Trophoblast cell (in vitro differentiated cells and primary cell): ENCODE measurements around the gene PAM16.

Source experiments
- DNase-seq, 2 donors: peaks; one replicate each; pipeline ENCODE4 v3.0.0-alpha.2; 2016
- H2AFZ ChIP-seq: 2 replicates; pipeline ENCODE4 v1.6.1; 2013; ENCODE audit warnings: low read length, moderate library complexity, mild to moderate bottlenecking; ENCODE audit not compliant: insufficient read depth, poor library complexity
- H2AK5ac ChIP-seq: 2 replicates; pipeline ENCODE4 v1.6.1; 2013; ENCODE audit warnings: mild to moderate bottlenecking, low read length
- H2BK120ac ChIP-seq: 2 replicates; pipeline ENCODE4 v1.6.1; 2013; ENCODE audit warnings: low read length, mild to moderate bottlenecking, moderate library complexity; ENCODE audit not compliant: insufficient read depth, poor library complexity
- H2BK12ac ChIP-seq: 2 replicates; pipeline ENCODE4 v1.6.1; 2013; ENCODE audit warnings: mild to moderate bottlenecking, low read length, moderate library complexity
- H2BK5ac ChIP-seq: 2 replicates; pipeline ENCODE4 v1.6.1; 2013; ENCODE audit warnings: low read length, low read depth, moderate library complexity, mild to moderate bottlenecking; ENCODE audit not compliant: poor library complexity
- H3K14ac ChIP-seq: 2 replicates; pipeline ENCODE4 v1.6.1; 2013; ENCODE audit warnings: mild to moderate bottlenecking, low read length
- H3K18ac ChIP-seq: 2 replicates; pipeline ENCODE4 v1.6.1; 2013; ENCODE audit warnings: mild to moderate bottlenecking, low read length
- H3K23ac ChIP-seq: 2 replicates; pipeline ENCODE4 v1.6.1; 2013; ENCODE audit warnings: low read length
- H3K27ac ChIP-seq: 2 replicates; pipeline ENCODE4 v1.5.1; 2013; ENCODE audit warnings: low read depth, mild to moderate bottlenecking, inconsistent platforms, low read length, moderate library complexity
- H3K27me3 ChIP-seq: 2 replicates; pipeline ENCODE4 v1.6.1; 2013; ENCODE audit warnings: inconsistent platforms, mild to moderate bottlenecking, low read length, moderate library complexity; ENCODE audit not compliant: insufficient read depth
- H3K36me3 ChIP-seq, 2 experiments: 1 replicate in 1 of 2; 2 replicates in 1 of 2; pipeline ENCODE4 v1.6.1; 2013; ENCODE audit warnings: low read length in 2 of 2, mild to moderate bottlenecking in 2 of 2, moderate library complexity in 1 of 2; ENCODE audit not compliant: insufficient read depth in 2 of 2, control insufficient read depth in 1 of 2
- H3K4ac ChIP-seq: 2 replicates; pipeline ENCODE4 v1.6.1; 2013; ENCODE audit warnings: low read depth, mild to moderate bottlenecking, low read length, moderate library complexity
- H3K4me1 ChIP-seq, 2 experiments: 1 replicate in 1 of 2; 2 replicates in 1 of 2; pipeline ENCODE4 v1.6.1; 2013; ENCODE audit warnings: low read length in 2 of 2, mild to moderate bottlenecking in 2 of 2, moderate library complexity in 1 of 2; ENCODE audit not compliant: insufficient read depth in 2 of 2, control insufficient read depth in 1 of 2
- H3K4me2 ChIP-seq: 2 replicates; pipeline ENCODE4 v1.6.1; 2013; ENCODE audit warnings: inconsistent platforms, mild to moderate bottlenecking, low read length, moderate library complexity
- H3K4me3 ChIP-seq: 2 replicates; pipeline ENCODE4 v1.5.1; 2013; ENCODE audit warnings: mild to moderate bottlenecking, low read depth, low read length, inconsistent platforms
- H3K79me1 ChIP-seq: one replicate; pipeline ENCODE4 v1.6.1; 2013; ENCODE audit warnings: low read length
- H3K79me2 ChIP-seq: 2 replicates; pipeline ENCODE4 v1.6.1; 2013; ENCODE audit warnings: low read length, mild to moderate bottlenecking; ENCODE audit not compliant: control insufficient read depth, insufficient read depth, poor library complexity
- H3K9ac ChIP-seq: 2 replicates; pipeline ENCODE4 v1.6.1; 2013; ENCODE audit warnings: mild to moderate bottlenecking, low read length
- H3K9me3 ChIP-seq: 2 replicates; pipeline ENCODE4 v1.6.1; 2013; ENCODE audit warnings: low read depth, mild to moderate bottlenecking, control low read depth, inconsistent platforms, low read length; ENCODE audit not compliant: insufficient read depth
- H4K12ac ChIP-seq: 2 replicates; pipeline ENCODE4 v1.6.1; 2013; ENCODE audit warnings: low read depth, mild to moderate bottlenecking, low read length, moderate library complexity
- H4K8ac ChIP-seq: 2 replicates; pipeline ENCODE4 v1.6.1; 2013; ENCODE audit warnings: low read depth, mild to moderate bottlenecking, low read length, moderate library complexity
- H4K91ac ChIP-seq: one replicate; pipeline ENCODE4 v1.6.1; 2013; ENCODE audit warnings: low read depth, mild to moderate bottlenecking, low read length, moderate library complexity
- WGBS: extraction: QIAGEN DNeasy Blood & Tissue Kit; methylation state at CpG from one replicate; pipeline ENCODE4 v1.1.7; 2013; ENCODE audit warnings: missing lambda C conversion rate; ENCODE audit not compliant: insufficient read length, insufficient coverage; ENCODE audit errors: extremely low coverage; 5-methylcytosine and 5-hydroxymethylcytosine counted together

The PAM16 gene

DNA sequence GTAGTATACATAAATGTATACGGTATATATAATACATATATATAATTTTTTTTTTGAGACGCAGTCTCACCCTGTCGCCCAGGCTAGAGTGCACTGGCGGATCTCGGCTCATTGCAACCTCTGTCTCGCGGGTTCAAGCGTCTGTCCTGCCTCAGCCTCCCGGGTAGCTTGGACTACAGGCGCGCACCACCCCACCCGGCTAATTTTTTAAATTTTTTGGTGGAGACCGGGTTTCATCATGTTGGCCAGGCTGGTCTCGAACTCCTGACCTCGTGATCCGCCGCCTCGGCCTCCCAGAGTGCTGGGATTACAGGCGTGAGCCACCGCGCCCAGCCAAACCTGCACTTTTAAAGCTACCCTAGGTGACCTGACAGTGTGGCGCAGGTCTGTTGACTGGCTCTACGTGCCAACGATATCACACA is 745 bp downstream of the PAM16 start:
- Histone ChIP-seq H3K4me3 (peak overlapping the region; percentile 98), H2BK12ac (no peak overlapping the region), H3K9me3 (no peaks in the 10 kb centered on the region), H3K4me2 (peak overlapping the region; percentile 85), H2AFZ (peak overlapping the region; percentile 60), H4K12ac (peak overlapping the region; percentile 10), H2BK120ac (no peak overlapping the region), H2BK5ac (no peak overlapping the region), H2AK5ac (peak overlapping the region; percentile 21), H3K9ac (peak overlapping the region; percentile 95), H4K8ac (peak overlapping the region; percentile 39), H3K27ac (peak overlapping the region; percentile 11), H3K4me1 (peaks cover 0 to 4% of the 10 kb centered on the region in 2 experiments), H3K4ac (peak overlapping the region; percentile 51), H4K91ac (peak overlapping the region; percentile 29), H3K79me1 (peaks cover 4% of the 10 kb centered on the region), H3K23ac (no peak overlapping the region), H3K18ac (peak overlapping the region; percentile 25), H3K14ac (peak overlapping the region; percentile 35), H3K79me2 (peaks cover 6% of the 10 kb centered on the region), H3K27me3 (no peaks in the 10 kb centered on the region), H3K36me3 (peaks cover 8 to 10% of the 10 kb centered on the region in 2 experiments)
- no CpG with 5 or more reads among the region's 24 CpGs for WGBS
- no peak for DNase-seq

DNA sequence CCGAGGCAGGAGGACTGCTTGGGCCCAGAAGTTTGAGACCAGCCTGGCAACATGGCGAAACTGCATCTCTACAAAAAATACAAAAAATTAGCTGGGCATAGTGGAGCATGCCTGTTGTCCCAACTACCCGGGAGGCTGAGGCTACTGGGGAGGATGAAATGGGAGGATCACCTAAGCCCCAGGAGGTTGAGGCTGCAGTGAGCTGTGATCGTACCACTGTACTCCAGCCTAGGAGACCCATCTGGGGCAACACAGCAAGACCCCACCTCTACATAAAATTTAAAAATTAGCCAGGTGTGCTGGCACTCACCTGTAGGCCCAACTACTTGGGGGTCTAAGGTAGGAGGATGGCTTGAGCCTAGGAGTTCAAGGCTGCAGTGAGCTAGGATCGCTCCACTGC is 1.8 kb downstream of the PAM16 start:
- H2BK5ac ChIP-seq, result no peak overlapping the region
- no peak overlapping the region for H3K14ac ChIP-seq
- no peak overlapping the region for H2BK12ac ChIP-seq
- peak overlapping the region; percentile 21 for H3K4ac ChIP-seq
- H3K36me3 ChIP-seq, result peaks cover 8% of the 10 kb centered on the region in 2 experiments
- H3K27me3 ChIP-seq, result no peaks in the 10 kb centered on the region
- no peaks in the 10 kb centered on the region for H3K9me3 ChIP-seq
- H3K4me2 ChIP-seq, result no peak overlapping the region
- peaks cover 0 to 4% of the 10 kb centered on the region in 2 experiments for H3K4me1 ChIP-seq
- no peak overlapping the region for H4K12ac ChIP-seq
- H4K91ac ChIP-seq, result no peak overlapping the region
- no peak overlapping the region for H2AK5ac ChIP-seq
- H3K79me2 ChIP-seq, result peaks cover 6% of the 10 kb centered on the region
- H4K8ac ChIP-seq, result no peak overlapping the region
- H3K4me3 ChIP-seq, result no peak overlapping the region
- peaks cover 4% of the 10 kb centered on the region for H3K79me1 ChIP-seq
- no peak overlapping the region for H2BK120ac ChIP-seq
- no peak overlapping the region for H3K23ac ChIP-seq
- no peak overlapping the region for H2AFZ ChIP-seq
- DNase-seq, result no peak
- WGBS, result no CpG with 5 or more reads among the region's 5 CpGs
- no peak overlapping the region for H3K27ac ChIP-seq
- H3K18ac ChIP-seq, result no peak overlapping the region
- no peak overlapping the region for H3K9ac ChIP-seq

DNA sequence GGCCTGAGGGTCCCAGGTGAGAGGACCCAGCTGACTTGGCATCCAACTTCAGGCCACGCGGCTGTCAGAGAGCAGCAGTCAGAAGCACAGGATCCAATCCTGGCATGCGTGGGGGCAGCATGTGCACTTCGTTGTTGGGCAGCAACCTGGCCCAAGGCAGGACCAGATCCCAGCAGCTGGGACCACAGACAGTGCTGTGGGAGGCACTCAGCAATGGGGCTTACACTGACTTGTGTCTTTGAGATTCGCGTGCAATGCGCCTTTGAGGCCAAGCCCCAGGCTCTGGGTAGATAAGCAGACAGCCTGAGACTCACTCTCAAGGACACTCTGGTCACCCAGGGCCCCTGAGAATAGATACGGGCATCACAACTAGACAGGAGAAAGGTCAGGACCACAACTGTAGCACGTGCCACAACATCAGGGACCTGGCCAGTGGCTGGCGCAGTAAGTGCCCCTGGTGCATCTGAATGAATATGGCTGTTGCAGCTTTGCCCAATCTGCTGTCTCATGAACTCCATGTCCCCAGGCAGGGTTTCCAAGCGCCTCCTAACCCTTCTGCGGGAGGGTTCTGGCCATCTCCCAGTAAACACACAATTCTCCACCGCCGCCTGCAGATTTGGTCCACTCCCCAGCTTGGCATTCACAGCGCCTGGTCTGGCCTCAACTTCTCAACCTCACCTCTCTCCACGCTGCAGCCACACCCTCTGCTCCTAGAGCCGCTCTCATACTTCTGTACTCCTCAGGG is 3.2 kb downstream of the PAM16 start:
- H3K18ac ChIP-seq, result no peak overlapping the region
- H3K9ac ChIP-seq, result no peak overlapping the region
- DNase-seq, result no peak
- H4K8ac ChIP-seq, result no peak overlapping the region
- peaks cover 4% of the 10 kb centered on the region for H3K79me1 ChIP-seq
- H4K91ac ChIP-seq, result no peak overlapping the region
- peak overlapping the region; percentile 29 for H3K4ac ChIP-seq
- no CpG with 5 or more reads among the region's 17 CpGs for WGBS
- H2BK120ac ChIP-seq, result no peak overlapping the region
- no peak overlapping the region for H2BK12ac ChIP-seq
- H3K4me3 ChIP-seq, result no peak overlapping the region
- H3K14ac ChIP-seq, result no peak overlapping the region
- H3K36me3 ChIP-seq, result peaks cover 8 to 12% of the 10 kb centered on the region in 2 experiments
- no peaks in the 10 kb centered on the region for H3K27me3 ChIP-seq
- H3K4me2 ChIP-seq, result no peak overlapping the region
- H2AFZ ChIP-seq, result no peak overlapping the region
- peaks cover 0 to 4% of the 10 kb centered on the region in 2 experiments for H3K4me1 ChIP-seq
- H2BK5ac ChIP-seq, result no peak overlapping the region
- H3K27ac ChIP-seq, result no peak overlapping the region
- H3K79me2 ChIP-seq, result peaks cover 9% of the 10 kb centered on the region
- H3K9me3 ChIP-seq, result no peaks in the 10 kb centered on the region
- no peak overlapping the region for H2AK5ac ChIP-seq
- no peak overlapping the region for H4K12ac ChIP-seq
- H3K23ac ChIP-seq, result no peak overlapping the region

DNA sequence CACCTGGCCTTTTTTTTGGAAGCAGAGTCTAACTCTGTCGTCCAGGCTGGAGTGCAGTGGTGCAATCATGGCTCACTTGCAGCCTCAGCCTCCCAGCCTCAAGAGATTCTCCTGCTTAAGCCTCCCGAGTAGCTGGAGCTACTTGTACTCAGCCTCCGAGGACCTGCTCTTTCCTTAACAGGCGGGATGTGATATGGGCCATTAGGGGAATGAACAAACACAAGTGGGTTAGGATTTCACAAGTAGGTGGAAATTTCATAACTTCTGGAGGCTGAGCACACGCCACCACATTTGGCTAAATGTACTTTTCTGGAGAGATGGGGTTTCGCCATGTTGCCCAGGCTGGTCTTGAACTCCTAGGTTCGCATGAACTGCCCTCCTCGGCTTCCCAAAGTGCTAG is 4.1 kb downstream of the PAM16 start:
- no peak overlapping the region for H2AFZ ChIP-seq

More for the DNA sequence above, 4.1 kb downstream of the PAM16 start:
- Histone ChIP-seq H3K18ac (no peak overlapping the region), H3K14ac (no peak overlapping the region), H2AK5ac (no peak overlapping the region), H2BK12ac (no peak overlapping the region), H3K9ac (no peak overlapping the region), H3K4ac (no peak overlapping the region), H4K91ac (no peak overlapping the region), H3K27ac (no peak overlapping the region), H4K8ac (no peak overlapping the region), H3K4me2 (no peak overlapping the region), H2BK5ac (no peak overlapping the region), H4K12ac (no peak overlapping the region), H2BK120ac (no peak overlapping the region), H3K36me3 (peaks cover 8 to 13% of the 10 kb centered on the region in 2 experiments), H3K23ac (no peak overlapping the region), H3K4me1 (peaks cover 0 to 4% of the 10 kb centered on the region in 2 experiments), H3K9me3 (no peaks in the 10 kb centered on the region), H3K79me2 (peaks cover 9% of the 10 kb centered on the region), H3K79me1 (peaks cover 4% of the 10 kb centered on the region), H3K27me3 (no peaks in the 10 kb centered on the region), H3K4me3 (no peak overlapping the region)
- no CpG with 5 or more reads among the region's 8 CpGs for WGBS
- DNase-seq, result no peak
